Inferior parietal cortex (tissue), 1 donor: ENCODE results near the gene NAA20.

Source experiments
- DNase-seq: peaks from one replicate; pipeline ENCODE4 v3.0.0-alpha.2; 2016; ENCODE audit errors: extremely low spot score

NAA20 gene

DNA sequence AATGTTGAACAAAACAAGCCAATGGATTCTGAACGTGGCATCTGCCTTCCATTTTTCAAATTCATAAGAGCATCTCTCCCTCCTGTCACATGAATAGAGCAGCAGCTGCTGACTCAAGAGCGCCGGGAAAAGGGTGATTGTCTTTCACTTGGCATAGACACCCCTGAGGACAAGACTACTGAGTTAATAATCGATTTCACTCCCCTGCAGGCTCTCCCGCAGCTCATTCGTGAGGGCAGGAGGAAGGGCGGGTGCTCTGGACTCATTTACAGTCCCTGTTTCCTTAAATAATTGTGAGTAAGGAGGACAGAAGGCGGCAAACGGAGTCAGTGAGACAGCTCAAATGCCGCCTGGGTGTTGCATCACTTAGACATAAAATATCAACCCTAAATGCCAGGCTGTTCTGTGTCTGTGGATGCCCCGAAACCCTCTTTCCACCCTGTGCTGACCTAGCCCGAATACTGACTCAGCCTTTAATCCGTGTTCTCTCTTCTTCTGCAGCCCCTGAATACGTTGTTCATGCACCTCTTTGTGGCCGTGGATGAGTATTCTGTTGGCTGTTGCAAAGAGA is 56.7 kb downstream of the NAA20 start:
- peak; percentile 22 for DNase-seq

DNA sequence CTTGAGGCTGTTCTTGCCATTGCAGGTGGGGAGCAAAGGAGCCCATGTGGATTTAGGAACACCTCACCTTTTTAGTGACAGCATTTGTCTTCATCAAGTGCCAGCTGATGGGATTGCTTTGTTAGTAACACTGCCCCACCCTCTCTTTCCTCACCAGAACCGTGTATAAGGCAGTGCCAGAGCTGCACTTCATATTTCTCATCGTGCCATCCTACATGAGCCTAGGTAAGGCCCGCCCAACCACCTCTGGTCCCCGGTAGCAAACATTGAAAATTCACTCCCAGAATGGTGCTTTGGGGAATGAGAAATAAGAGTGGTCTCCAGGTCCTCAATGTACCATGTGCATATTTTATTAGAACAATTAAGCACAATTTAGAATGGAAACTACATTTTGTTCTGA is 57.9 kb downstream of the NAA20 start:
- no peak for DNase-seq

DNA sequence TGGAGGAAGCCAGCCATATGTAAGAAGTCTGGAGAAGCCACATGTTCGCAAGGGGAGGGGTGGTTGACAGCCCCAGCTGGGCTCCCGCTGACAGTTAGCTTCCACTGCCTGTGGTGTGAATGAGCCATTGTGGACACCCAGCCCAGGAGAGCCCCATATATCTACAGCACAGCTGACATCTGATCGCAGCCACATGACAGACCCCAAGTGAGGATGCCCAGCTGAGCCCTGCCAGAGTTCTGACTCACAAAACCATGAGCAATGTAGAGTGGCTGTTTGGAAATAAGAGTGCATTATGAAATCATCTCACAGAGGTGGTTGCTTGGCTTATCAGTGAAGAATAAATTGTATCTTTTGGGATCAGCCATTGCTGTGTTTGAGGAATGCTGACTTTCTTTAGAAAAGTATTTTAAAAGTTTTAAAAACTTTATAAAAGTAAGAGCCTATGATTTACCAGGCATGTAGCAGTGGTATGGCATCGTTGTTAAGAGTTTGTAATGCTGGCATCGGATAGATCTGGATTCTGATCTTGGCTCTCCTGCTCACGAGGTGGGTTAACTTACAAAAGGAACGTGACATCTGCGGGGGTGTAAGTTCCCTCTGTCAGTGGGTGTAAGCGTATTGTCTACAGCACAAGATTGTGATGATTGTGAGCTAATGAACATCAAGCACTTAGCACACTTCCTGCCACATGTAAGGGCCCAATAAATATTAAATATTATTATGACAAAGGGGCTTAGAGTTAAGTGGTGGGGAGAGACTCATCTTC is 59.3 kb downstream of the NAA20 start:
- DNase-seq: peak; percentile 68

DNA sequence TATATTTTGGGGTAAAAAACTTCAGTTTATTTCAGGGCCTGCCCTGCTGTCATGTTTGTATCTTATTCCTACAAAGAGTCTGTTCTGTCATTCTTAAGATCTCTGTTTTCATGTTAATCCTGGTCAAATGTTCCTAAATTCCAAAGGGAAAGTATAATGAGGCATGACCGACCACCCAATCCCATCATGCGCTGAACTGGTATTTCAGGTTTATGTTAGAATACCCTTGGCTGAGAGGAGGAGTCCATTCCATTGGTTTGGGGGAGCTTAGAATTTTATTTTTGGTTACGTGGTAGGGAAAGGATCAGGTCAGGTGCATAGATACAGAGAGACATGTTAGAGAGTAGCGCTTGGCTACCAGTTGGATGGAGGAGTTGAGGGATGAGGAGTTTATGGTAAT is 60.9 kb downstream of the NAA20 start:
- no peak for DNase-seq

DNA sequence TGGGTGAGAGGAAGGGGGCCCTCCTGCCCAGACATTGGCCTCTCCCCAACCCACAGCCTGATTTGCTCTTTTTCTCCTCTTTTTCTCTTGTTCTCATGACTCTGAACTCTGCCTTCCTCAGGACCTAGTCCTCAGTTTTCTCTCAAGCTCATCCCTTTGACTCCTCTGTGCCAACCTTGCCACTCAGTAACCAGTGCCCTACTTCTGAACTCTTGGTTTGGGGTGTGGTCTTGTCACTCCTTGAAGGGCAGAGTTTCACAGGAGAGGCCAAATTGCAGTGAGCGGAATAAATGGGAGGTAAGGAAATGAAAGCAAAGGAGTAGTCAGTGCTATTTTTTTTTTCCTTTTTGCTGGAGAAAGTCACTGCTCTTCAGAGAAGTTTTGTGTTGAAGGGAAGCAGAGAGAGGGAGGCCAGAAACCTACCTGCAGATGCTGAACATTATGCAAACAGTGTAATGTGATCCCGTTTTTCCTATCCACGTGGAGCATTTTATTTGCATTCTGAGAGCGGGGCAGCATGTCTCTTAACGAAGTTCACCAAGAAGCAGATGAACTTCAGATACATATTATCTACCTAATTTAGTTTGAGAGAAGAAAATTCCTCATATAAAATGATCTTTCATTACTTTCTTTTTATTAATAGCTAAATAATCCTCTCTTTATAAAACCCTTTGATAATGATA is 62.1 kb downstream of the NAA20 start:
- DNase-seq: no peak
